GM21737 (cell line): Measurements from ENCODE around the gene CCL8.
"Not testable (repeated sequence)": the region's sequence is repeated elsewhere in the genome, so short reads cannot be mapped to it uniquely, and the experiment has no call there.

Source experiments
- ATAC-seq: cut with Tn5 transposase; IDR thresholded peaks from one replicate; pipeline ENCODE4 v1.9.1; 2021; ENCODE audit warnings: mild to moderate bottlenecking, moderate library complexity; ENCODE audit not compliant: unreplicated experiment

CCL8 gene

GRCh38 chr17:34313164-34313563, 6.1 kb upstream of the CCL8 start:
- no peak for ATAC-seq

GRCh38 chr17:34314279-34314678, 5.0 kb upstream of the CCL8 start:
- ATAC-seq: no peak

- ATAC-seq: no peak
Observed at GRCh38 chr17:34318474-34318873, 761 bp upstream of the CCL8 start.

- ATAC-seq: no peak
Observed at GRCh38 chr17:34321964-34322363, 2.7 kb downstream of the CCL8 start.

- ATAC-seq: not testable (repeated sequence)
Observed at GRCh38 chr17:34327580-34327979, 8.3 kb downstream of the CCL8 start.

GRCh38 chr17:34337701-34338100, 18.5 kb downstream of the CCL8 start:
- no peak for ATAC-seq

GRCh38 chr17:34339138-34339770, 20.0 kb downstream of the CCL8 start:
- ATAC-seq: no peak

GRCh38 chr17:34341916-34342315, 22.7 kb downstream of the CCL8 start:
- ATAC-seq: no peak

- ATAC-seq: no peak
Observed at GRCh38 chr17:34347063-34347462, 27.8 kb downstream of the CCL8 start.

GRCh38 chr17:34349751-34350150, 30.5 kb downstream of the CCL8 start:
- no peak for ATAC-seq

GRCh38 chr17:34351096-34351495, 31.9 kb downstream of the CCL8 start:
- ATAC-seq: no peak

GRCh38 chr17:34352191-34352590, 33.0 kb downstream of the CCL8 start:
- ATAC-seq: no peak

- ATAC-seq: no peak
Observed at GRCh38 chr17:34354637-34355036, 35.4 kb downstream of the CCL8 start.

GRCh38 chr17:34356194-34356593, 37.0 kb downstream of the CCL8 start, which contains the start of gene CCL13:
Gene CCL13 (plus strand): TSS chr17:34356480. CDS start chr17:34356527, 47 bp downstream.
- no peak for ATAC-seq

- no peak for ATAC-seq
Observed at GRCh38 chr17:34357398-34357797, 38.2 kb downstream of the CCL8 start.

- ATAC-seq: no peak
Observed at GRCh38 chr17:34358631-34359030, 39.4 kb downstream of the CCL8 start.

GRCh38 chr17:34360601-34361270, 41.5 kb downstream of the CCL8 start:
- no peak for ATAC-seq

GRCh38 chr17:34361478-34362061, 42.3 kb downstream of the CCL8 start:
- peak; percentile 76 for ATAC-seq

GRCh38 chr17:34363183-34363661, 44.0 kb downstream of the CCL8 start, which contains the start of gene CCL1:
Gene CCL1 (minus strand): TSS chr17:34363233. CDS start chr17:34363161, 72 bp downstream.
- ATAC-seq: no peak

- ATAC-seq: no peak
Observed at GRCh38 chr17:34364751-34365150, 45.5 kb downstream of the CCL8 start.

GRCh38 chr17:34365340-34365739, 46.1 kb downstream of the CCL8 start:
- ATAC-seq: no peak

- no peak for ATAC-seq
Observed at GRCh38 chr17:34366010-34366409, 46.8 kb downstream of the CCL8 start.
